NCI-H2196 treated with DMSO at 0.1 percent for 48 hours (cell line): ENCODE results near the gene ADGRV1.
"Not testable (repeated sequence)": the region's sequence is repeated elsewhere in the genome, so short reads cannot be mapped to it uniquely, and the experiment has no call there.

Experiments used
- DNase-seq: peaks from one replicate; lab custom pipeline; 2025; ENCODE audit not compliant: unreplicated experiment; lab: John Stamatoyannopoulos, UW

The ADGRV1 gene

DNA sequence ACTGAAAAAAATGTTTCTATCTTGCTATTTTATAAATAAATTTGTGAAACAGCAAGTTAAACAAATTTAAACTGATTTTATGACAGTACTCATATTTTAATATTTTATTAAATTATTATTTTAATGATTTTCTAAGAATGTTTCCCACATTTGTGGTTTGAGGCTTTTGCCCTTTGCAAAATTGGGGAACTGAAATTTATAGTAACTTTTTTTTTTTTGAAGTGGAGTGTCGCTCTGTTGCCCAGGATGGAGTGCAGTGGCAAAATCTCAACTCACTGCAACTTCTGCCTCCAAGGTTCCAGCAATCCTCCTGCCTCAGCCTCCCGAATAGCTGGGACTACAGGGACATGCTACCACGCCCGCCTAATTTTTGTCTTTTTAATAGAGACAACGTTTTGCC lies 7.2 kb upstream of the ADGRV1 start:
- DNase-seq, result no peak

- DNase-seq, result no peak
These were observed 4.9 kb upstream of the ADGRV1 start for GRCh38 chr5:90553711-90554110.

GRCh38 chr5:90554358-90555006 lies 4.1 kb upstream of the ADGRV1 start:
- DNase-seq, result no peak

- DNase-seq, result no peak
These were observed 2.9 kb upstream of the ADGRV1 start for GRCh38 chr5:90555666-90556065.

DNA sequence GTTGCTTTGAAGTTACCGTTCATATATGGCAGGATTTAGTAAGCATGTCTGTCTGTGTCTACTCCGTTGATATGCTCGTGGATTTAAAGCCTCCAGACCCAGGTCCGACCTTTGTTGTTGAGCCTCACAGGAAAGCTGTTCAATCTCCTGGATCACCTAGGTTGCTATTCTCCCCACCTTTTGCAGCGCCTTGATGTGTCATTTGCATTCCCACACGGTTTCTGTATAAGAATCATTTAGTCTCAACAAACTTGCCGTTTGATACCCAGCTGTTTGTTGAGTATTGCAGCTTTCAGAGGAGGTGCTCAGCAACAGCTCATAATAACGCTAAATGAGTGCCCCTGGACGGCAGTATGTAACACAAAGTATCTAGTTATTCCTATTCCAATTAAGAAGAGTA lies 1.2 kb upstream of the ADGRV1 start:
- DNase-seq, result no peak

DNA sequence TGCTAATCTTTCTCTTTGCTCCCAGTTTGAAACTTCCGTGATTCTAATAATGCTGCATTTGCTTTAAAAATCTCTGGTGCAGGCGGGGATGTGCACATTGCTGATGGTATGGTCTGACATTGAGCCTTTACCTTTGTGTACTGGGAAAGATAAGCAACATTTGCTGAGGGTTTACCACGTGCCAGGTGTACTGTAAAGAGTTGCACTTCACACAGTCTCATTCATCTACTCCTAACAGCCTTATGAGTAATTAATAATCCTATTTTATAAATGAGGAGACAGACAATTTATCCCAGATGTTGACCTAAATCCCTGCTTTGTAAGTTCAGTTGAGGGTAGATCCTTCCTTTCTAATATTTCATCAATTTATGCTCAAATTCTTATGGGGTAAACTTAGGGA lies 726 bp upstream of the ADGRV1 start:
- DNase-seq, result no peak

GRCh38 chr5:90560771-90561170 lies 2.2 kb downstream of the ADGRV1 start:
- no peak for DNase-seq

DNA sequence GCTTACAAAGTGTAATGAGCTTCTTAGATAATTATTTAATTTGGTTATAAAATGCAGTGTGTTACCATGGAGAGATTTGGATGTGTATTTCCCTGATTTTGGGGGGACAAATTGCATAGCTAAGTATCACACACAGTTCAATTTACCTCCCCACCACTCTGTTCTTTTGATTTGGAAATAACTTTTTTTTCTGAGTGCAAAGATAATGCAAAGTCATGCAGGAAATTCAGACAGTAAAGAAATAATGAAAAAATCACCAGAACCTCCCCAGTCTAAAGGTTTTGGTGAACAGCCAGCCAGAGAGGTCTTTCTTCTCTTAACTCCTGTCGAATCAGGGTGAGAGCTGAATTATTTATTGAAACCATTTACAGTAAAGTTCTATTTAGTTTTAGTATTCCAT lies 3.2 kb downstream of the ADGRV1 start:
- DNase-seq, result no peak

DNA sequence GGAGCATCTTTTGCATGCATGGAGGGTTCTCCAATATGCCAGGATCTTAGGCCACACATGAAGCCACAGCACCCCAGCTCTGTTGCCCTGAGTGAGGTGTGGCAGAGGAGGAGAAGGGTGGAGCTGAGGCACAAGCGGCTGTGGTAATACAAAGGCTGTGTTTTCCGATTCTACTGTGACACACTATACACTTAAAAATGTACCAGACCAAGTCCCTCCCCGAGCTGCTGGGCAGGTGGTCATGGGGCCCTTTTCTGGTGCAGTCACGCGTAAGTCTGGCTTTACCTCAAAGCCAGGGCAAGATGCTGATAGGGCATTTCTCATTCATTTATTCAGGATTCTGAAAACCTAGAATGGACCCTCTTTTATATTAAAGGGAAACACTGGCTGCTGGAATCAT lies 3.7 kb downstream of the ADGRV1 start:
- DNase-seq, result no peak

DNA sequence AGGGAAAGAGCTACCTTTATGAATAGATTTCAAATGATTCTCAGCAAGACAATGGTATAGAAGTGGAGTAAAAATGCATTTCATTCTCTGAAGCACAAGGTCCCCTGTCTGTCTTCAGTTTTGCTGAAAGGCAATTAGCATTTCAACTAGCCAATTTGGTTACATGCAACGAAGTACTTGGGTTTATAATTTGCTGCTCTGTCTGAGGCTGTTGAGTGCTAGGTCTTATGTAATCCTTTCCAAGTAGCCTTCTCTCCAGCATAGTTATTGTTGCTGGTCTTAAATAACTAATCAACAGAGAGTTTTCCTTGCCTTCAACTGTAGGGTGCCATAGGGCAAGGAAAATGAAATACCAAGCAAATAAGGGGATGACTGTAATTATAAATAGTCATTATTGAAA lies 4.5 kb downstream of the ADGRV1 start:
- no peak for DNase-seq

DNA sequence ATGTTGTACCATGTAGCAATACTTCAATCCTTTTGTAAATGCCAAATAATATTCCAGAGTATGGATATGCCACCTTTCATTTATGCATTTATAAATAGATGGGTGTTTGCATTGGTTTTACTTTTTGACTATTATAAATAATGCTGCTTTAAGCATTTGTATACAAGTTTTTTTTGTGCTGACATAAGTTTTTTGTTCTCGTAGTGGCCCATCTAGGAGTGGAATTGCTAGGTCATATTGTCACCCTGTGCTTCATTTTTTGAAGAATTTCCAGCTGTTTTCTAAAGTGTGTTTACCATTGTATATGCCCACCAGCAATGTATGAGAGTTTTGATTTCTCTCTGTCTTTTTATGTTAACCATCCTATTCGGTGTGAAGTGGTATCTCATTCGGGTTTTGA lies 6.9 kb downstream of the ADGRV1 start:
- no peak for DNase-seq

DNA sequence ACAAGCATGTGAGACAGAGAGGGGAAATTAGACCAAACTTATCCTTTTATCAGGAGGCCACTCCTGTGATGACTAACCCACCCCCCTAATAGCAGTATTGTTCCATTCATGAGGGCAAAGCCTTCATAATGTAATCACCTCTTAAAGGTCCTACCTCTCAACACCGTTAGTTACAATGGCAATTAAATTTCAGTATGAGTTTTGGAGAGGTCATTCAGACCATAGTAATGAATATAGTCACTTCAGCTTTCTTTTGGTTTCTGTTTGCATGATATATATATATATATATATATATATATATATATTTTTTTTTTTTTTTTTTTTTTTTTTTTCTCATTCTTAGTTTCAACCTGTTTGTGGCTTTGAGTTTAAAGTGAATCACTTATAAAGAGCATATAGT lies 10.5 kb downstream of the ADGRV1 start:
- no peak for DNase-seq

DNA sequence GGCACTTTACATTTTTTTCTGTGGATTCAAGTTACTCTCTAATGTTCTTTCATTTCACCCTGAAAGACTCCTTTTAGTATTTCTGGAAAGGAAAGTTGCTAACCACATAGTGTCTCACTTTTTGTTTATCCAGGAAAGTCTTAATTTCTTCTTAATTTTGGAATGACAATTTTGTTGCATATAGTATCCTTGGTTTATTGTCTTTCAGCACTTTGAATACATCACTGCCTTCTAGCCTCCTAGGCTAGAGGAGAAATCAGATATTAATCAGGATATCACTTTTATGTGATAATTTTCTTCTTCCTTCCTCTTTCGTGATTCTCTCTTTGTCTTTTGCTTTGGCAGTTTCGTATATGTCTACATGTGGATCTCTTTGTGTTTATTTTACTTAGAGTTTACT lies 11.4 kb downstream of the ADGRV1 start:
- DNase-seq, result no peak

- no peak for DNase-seq
These were observed 12.7 kb downstream of the ADGRV1 start for GRCh38 chr5:90571147-90571773.

DNA sequence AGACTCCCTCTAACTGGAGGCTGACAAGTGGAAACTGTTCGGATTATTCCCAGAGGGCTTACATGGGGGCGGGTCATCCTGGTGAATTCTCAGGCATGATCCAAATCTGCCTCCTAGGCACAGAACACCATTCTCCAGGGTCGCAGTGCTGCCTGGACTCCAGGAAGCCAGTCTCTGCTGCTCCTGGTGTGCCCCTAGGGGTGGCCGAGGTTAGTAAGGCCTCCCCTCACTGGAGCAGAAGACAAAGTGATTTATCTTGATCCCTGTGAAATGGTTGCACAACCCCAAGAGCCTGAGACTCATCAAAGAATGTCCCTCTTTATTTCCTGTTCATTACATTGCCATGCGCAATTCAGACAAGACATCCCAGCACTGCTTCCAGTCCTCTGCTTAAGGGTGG lies 17.1 kb downstream of the ADGRV1 start:
- no peak for DNase-seq

GRCh38 chr5:90576566-90576965 lies 18.0 kb downstream of the ADGRV1 start:
- DNase-seq, result not testable (repeated sequence)

DNA sequence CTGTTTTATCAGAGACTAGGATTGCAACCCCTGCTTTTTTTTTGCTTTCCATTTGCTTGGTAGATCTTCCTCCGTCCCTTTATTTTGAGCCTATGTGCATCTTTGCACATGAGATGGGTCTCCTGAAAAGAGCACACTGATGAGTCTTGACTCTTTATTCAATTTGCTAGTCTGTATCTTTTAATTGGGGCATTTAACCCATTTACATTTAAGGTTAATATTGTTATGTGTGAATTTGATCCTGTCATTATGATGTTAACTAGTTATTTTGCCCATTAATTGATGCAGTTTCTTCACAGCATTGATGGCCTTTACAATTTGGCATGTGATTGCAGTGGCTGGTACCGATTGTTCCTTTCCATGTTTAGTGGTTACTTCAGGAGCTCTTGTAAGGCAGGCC lies 21.3 kb downstream of the ADGRV1 start:
- not testable (repeated sequence) for DNase-seq

GRCh38 chr5:90581956-90582355 lies 23.4 kb downstream of the ADGRV1 start:
- no peak for DNase-seq

GRCh38 chr5:90585337-90585986 lies 26.9 kb downstream of the ADGRV1 start:
- DNase-seq, result no peak

- no peak for DNase-seq
These were observed 27.9 kb downstream of the ADGRV1 start for GRCh38 chr5:90586469-90586868.

- DNase-seq, result no peak
These were observed 31.6 kb downstream of the ADGRV1 start for GRCh38 chr5:90590170-90590569.

- not testable (repeated sequence) for DNase-seq
These were observed 34.5 kb downstream of the ADGRV1 start for GRCh38 chr5:90593083-90593482.

DNA sequence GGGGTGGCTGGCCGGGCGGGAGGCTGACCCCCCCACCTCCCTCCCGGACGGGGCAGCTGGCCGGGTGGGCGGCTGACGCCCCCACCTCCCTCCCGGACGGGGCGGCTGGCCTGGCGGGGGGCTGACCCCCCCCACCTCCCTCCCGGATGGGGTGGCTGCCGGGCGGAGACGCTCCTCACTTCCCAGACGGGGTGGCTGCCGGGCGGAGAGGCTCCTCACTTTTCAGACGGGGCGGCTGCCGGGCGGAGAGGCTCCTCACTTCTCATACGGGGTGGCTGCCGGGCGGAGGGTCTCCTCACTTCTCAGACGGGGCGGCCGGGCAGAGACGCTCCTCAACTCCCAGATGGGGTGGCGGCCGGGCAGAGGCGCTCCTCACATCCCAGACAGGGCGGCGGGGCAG lies 37.2 kb downstream of the ADGRV1 start:
- DNase-seq, result not testable (repeated sequence)
